NCI-H2107 treated with DMSO at 0.1 percent for 48 hours (cell line): ENCODE data around the gene ROBO2.

Experiments used
- DNase-seq: peaks from one replicate; lab custom pipeline; 2025; ENCODE audit not compliant: unreplicated experiment; lab: John Stamatoyannopoulos, UW

ROBO2 gene

DNA sequence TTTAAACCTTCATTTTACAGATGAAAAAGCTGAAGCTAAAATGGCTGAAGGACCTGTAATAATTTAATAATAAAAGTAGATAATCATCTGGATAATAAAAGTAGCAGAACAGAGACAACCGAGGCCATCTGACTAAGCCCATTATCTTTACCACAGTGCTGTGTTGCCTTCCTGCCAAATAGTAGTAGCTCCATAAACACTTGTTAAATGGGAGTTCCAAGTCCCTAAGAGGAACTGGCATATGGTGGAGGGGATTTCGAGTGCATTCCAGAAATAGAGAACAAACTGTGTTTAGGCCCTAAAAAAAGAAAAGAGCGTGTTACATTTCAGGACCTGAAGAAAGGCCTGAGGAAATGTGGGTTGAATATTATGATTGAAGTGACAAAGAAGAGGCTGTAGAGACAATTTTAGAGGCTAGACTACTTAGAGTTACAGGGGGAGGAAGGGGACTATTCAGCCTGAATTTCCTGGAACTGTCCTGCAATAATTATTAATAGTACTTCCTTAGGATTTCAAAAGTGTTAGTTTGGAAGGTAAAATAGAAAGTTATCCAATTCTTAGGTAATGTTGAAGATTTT is 424.3 kb downstream of the ROBO2 start:
- DNase-seq: no peak

GRCh38 chr3:77466562-77467115 is 426.7 kb downstream of the ROBO2 start:
- no peak for DNase-seq

DNA sequence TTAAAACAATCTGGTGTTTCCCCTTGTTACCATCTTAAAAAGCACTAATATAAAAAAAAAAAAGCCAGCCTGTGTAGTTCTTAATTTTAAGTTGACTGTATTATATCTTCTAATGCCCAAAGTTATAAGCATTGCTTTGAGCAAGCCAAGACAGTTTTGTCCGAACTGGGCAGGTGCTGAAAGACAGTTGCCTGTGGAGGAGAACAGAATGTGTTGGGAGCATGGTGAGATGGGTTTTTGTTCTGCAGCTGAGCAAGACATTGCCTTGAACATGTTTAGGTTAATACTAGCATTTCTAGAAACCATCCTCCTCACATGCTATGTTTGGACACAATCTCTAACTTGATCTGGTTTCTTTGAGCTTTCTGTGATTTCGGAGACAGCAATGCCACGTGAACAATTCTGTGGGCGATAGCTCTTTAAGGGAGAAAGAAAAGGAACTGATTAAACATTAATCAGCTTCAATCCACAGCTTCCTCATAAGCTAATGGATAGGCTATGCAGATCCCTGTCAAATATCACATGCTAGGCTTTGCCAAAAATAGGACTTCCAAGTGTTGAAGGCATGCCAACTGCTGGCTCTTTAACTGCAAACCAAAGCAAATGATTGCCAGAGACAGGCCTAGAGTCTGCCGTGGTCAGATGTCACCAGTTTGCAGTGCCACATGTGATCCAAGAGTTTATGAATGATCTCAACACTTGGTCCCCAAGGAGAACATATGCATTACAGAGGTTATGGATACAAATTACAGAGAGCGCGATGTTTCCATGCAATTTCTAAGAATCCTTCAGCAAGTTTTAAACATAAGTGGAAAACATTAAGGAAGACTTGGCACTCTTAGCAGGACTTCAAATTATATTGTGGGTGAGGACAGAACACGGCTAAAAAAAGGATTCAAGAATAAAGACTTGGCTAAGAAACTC is 428.1 kb downstream of the ROBO2 start:
- peak; percentile 56 for DNase-seq

GRCh38 chr3:77468626-77469020 is 428.7 kb downstream of the ROBO2 start:
- no peak for DNase-seq

DNA sequence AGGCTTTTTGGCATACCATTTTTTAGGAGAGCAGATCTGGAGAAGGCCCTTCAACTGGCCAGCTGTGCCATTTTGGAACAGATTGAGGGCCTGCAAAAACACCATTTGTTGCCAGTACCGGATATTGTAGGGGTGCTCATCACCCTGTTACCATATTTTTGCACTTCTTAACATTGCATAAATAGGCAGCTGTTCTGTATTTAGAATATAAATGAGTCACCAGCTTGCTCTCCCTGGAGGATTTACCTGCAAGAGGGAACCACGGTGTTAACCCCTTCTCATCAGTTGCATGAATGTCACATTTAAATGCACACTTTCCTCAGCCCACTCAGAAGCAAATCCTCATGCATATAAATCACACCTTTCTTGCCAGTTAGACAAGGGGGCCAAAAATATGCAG is 435.6 kb downstream of the ROBO2 start:
- DNase-seq: peak; percentile 32

GRCh38 chr3:77479021-77479420 is 439.1 kb downstream of the ROBO2 start:
- DNase-seq: no peak

DNA sequence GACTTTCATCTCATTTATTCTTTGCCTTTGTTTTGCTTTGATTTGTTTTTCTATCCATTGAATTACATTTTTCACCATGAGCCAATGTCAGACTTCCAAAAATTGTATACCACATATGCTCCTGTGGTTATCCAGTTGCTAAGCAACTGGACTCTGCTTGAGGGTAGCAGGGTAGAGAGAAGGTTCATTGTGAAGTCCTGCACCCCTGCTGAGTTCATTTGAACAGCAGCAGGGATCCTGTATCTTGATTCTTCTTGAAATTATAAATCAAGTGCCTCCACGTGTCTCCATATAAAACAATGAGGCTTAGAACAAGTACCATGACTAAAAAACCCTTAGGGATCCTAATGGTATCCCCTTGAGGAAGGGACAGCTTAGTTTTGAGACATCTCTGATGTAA is 449.3 kb downstream of the ROBO2 start:
- DNase-seq: no peak

DNA sequence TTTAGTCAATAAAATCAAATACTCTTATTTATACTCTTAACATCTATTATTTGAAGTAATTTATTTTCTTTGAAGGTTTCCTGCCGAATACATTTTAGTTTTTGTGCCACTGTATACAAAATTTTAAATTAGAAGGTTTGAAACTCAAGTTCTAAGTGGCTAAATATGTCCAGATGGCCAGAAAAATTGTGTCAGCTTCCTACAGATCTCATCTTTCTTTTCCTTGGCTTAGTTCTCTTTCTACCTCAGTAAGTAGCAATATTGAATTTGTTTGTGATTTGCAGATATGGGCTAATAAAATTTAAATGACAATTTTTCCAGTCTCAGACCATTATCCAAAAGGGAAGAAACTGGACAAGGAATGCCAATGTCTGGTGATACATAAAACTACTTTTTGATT is 452.1 kb downstream of the ROBO2 start:
- no peak for DNase-seq

DNA sequence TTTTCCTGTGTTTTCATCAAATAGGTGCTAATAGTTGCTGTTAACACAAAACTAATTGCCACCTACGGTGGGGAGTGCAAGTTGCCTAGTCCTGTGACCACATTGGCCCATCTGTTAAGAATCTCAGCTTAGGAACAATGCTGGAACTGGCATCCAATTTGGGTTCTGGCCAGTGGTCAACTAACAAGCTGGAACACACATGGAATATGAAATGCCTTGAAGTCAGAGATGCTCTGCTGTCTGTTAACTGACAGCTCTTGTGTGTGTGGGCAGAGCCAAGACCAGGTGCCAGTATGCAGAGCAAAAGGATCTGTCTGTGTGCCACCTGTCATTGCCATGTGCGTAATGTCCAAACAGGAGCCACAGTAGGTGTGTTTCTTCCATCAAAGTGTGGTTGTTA is 460.8 kb downstream of the ROBO2 start:
- no peak for DNase-seq

DNA sequence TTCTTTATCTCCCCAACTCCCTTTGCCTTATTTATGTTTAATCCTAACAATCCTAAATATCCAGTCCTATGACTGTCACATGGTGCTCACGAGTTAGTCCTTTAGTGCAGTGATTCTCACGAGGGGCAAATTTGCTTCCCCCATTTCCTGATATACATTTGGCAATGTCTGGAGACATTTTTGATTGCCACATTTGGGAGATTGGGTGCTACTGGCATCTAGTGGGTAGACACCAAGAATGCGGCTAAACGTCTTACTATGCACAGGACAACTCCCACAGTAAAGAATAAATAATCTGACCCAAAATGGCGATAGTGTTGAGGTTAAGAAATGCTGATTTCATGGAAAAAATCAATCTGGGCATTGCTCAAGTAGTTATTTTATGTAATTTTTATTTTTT is 466.5 kb downstream of the ROBO2 start:
- DNase-seq: no peak

DNA sequence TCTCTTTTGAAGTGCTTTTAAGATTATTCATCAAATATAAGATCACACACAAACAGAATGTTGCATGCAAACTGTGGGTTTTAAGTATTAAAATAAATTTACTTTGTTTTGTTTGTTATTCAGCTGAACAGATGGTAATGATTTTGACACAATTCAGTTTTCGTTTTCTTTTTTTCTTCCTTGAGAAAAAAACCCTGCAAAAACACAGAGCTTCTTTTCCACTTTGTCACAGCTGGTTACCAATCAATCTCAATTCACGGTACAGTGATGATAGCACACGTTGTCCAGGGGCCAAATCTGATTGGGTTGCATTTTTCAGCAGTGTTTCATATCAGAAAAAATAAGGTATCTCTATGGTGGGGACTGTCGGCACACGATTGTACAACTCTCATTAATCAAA is 473.6 kb downstream of the ROBO2 start:
- DNase-seq: no peak

DNA sequence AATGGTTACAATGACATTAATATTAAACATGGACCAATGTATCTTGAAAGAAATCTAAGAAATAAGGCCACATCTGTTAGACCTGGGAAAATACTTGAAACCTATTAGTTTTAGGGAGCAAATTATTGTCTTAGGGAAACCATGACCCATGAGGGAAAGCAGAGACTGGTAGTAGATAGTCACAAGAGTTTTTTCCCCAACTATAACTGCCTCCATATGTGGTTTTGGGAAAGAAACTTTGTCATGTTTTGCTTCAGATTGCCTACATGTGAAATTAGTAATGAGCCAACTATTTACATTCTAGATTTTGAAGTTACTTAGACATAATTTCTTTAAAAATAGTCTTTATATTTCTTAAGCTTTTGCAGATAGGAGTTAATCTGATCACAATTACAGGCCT is 474.9 kb downstream of the ROBO2 start:
- DNase-seq: no peak

- peak; percentile 79 for DNase-seq
These were observed 484.6 kb downstream of the ROBO2 start for GRCh38 chr3:77524463-77524862.

- DNase-seq: no peak
These were observed 485.2 kb downstream of the ROBO2 start for GRCh38 chr3:77524946-77525682.

DNA sequence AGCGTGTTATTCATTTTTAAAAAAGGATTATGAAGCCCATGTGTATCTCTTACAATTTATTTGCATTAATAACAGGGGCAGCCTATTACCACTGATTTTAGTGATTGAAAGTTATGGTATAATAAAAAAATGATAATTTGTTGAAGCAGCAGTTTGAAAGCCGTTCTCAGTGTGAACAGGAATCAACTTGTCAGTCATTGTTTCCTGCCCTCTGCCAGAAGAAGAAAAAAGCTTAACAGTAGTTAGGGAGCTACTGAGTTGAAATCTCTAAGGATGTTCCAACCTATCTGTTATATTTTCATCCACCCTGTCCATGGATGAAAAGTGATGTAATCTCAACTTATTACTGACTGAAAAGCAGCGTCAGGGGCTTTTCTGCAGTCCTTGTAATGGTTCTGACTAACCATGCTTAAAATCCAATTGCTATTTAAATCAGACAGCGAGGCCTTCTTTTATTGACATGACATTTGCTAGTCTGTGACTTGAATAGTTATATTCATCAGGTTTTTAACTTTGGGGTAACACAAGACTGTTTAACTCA is 486.7 kb downstream of the ROBO2 start:
- no peak for DNase-seq

DNA sequence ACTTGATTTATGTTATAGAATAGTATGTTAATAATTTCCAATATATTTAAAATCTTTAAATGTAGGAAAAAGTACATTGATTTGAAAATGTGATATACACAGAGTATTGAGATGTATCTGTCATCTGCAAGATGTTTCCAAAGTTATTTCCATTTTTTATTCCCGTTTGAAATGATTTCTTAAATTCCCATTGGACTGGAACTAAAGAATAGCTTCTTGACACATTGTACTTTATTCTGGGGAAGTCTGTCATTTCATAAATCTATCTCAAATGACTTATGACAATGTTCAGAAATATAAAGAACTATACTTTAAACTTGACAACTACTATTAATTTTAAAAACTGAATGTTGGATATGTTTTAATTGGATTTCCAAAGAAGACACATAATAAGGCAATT is 489.6 kb downstream of the ROBO2 start:
- DNase-seq: no peak

DNA sequence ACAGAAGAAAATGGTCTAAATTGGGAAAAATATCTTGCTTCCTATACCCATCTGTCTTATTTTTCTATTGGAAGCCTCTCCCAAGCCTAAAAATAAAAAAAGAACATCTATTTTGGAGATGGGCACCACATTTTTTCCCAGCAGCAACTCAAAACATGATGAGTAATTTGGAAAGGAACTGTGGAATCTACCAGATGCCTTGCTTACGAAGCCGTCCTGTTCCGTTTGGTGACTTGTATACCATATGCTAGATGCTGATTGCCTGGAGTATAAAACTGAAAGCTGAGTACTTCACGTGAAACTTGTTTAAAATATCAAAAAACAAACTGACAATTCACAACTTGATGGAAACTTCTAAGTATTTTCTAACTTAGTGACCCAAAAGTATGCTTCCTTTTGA is 491.0 kb downstream of the ROBO2 start:
- DNase-seq: no peak

GRCh38 chr3:77535116-77535515 is 495.2 kb downstream of the ROBO2 start:
- DNase-seq: no peak

GRCh38 chr3:77536038-77536775 is 496.3 kb downstream of the ROBO2 start:
- no peak for DNase-seq

DNA sequence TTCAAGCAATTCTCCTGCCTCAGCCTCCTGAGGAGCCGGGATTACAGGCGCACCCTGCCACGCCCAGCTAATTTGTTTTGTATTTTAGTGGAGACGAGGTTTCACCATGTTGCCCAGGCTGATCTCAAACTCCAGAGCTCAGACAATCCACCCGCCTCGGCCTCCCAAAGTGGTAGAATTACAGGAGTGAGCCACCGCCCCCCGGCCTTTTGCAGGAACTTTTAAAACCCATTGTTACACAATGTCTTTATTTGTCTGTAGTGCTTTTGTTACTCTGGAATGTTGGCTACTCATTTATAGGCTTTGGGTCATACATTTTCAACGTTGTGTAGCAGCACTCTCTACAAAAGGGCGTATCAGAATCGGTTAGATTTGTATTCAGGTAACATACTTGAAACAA is 499.1 kb downstream of the ROBO2 start:
- DNase-seq: no peak

DNA sequence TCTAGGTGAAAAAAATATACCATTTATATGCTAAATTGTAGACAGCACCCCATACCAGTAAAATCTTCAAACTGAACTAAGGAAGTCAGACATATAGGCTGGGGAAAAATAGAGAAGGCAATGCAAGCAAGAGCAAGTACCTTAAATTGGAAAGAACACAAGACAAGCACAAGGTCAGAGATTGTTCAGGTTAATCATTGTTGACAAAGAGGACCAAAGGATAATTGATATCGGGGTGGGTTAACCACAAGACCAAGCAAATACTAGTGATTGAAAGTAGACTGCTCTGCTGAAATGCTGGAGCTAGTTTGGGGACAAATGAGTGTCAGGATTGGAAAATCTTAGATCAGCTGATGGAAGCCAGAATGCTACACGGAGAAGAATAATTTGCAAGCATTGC is 499.8 kb downstream of the ROBO2 start:
- no peak for DNase-seq
